Trophoblast cell (in vitro differentiated cells and primary cell): Measurements from ENCODE around the gene TMEM259.

Experiments
- DNase-seq, 2 donors: peaks; one replicate each; pipeline ENCODE4 v3.0.0-alpha.2; 2016
- H2AFZ ChIP-seq: 2 replicates; pipeline ENCODE4 v1.6.1; 2013; ENCODE audit warnings: low read length, moderate library complexity, mild to moderate bottlenecking; ENCODE audit not compliant: insufficient read depth, poor library complexity
- H2AK5ac ChIP-seq: 2 replicates; pipeline ENCODE4 v1.6.1; 2013; ENCODE audit warnings: mild to moderate bottlenecking, low read length
- H2BK120ac ChIP-seq: 2 replicates; pipeline ENCODE4 v1.6.1; 2013; ENCODE audit warnings: low read length, mild to moderate bottlenecking, moderate library complexity; ENCODE audit not compliant: insufficient read depth, poor library complexity
- H2BK12ac ChIP-seq: 2 replicates; pipeline ENCODE4 v1.6.1; 2013; ENCODE audit warnings: mild to moderate bottlenecking, low read length, moderate library complexity
- H2BK5ac ChIP-seq: 2 replicates; pipeline ENCODE4 v1.6.1; 2013; ENCODE audit warnings: low read length, low read depth, moderate library complexity, mild to moderate bottlenecking; ENCODE audit not compliant: poor library complexity
- H3K14ac ChIP-seq: 2 replicates; pipeline ENCODE4 v1.6.1; 2013; ENCODE audit warnings: mild to moderate bottlenecking, low read length
- H3K18ac ChIP-seq: 2 replicates; pipeline ENCODE4 v1.6.1; 2013; ENCODE audit warnings: mild to moderate bottlenecking, low read length
- H3K23ac ChIP-seq: 2 replicates; pipeline ENCODE4 v1.6.1; 2013; ENCODE audit warnings: low read length
- H3K27ac ChIP-seq: 2 replicates; pipeline ENCODE4 v1.5.1; 2013; ENCODE audit warnings: low read depth, mild to moderate bottlenecking, inconsistent platforms, low read length, moderate library complexity
- H3K27me3 ChIP-seq: 2 replicates; pipeline ENCODE4 v1.6.1; 2013; ENCODE audit warnings: inconsistent platforms, mild to moderate bottlenecking, low read length, moderate library complexity; ENCODE audit not compliant: insufficient read depth
- H3K36me3 ChIP-seq, 2 experiments: 1 replicate in 1 of 2; 2 replicates in 1 of 2; pipeline ENCODE4 v1.6.1; 2013; ENCODE audit warnings: low read length in 2 of 2, mild to moderate bottlenecking in 2 of 2, moderate library complexity in 1 of 2; ENCODE audit not compliant: insufficient read depth in 2 of 2, control insufficient read depth in 1 of 2
- H3K4ac ChIP-seq: 2 replicates; pipeline ENCODE4 v1.6.1; 2013; ENCODE audit warnings: low read depth, mild to moderate bottlenecking, low read length, moderate library complexity
- H3K4me1 ChIP-seq, 2 experiments: 1 replicate in 1 of 2; 2 replicates in 1 of 2; pipeline ENCODE4 v1.6.1; 2013; ENCODE audit warnings: low read length in 2 of 2, mild to moderate bottlenecking in 2 of 2, moderate library complexity in 1 of 2; ENCODE audit not compliant: insufficient read depth in 2 of 2, control insufficient read depth in 1 of 2
- H3K4me2 ChIP-seq: 2 replicates; pipeline ENCODE4 v1.6.1; 2013; ENCODE audit warnings: inconsistent platforms, mild to moderate bottlenecking, low read length, moderate library complexity
- H3K4me3 ChIP-seq: 2 replicates; pipeline ENCODE4 v1.5.1; 2013; ENCODE audit warnings: mild to moderate bottlenecking, low read depth, low read length, inconsistent platforms
- H3K79me1 ChIP-seq: one replicate; pipeline ENCODE4 v1.6.1; 2013; ENCODE audit warnings: low read length
- H3K79me2 ChIP-seq: 2 replicates; pipeline ENCODE4 v1.6.1; 2013; ENCODE audit warnings: low read length, mild to moderate bottlenecking; ENCODE audit not compliant: control insufficient read depth, insufficient read depth, poor library complexity
- H3K9ac ChIP-seq: 2 replicates; pipeline ENCODE4 v1.6.1; 2013; ENCODE audit warnings: mild to moderate bottlenecking, low read length
- H3K9me3 ChIP-seq: 2 replicates; pipeline ENCODE4 v1.6.1; 2013; ENCODE audit warnings: low read depth, mild to moderate bottlenecking, control low read depth, inconsistent platforms, low read length; ENCODE audit not compliant: insufficient read depth
- H4K12ac ChIP-seq: 2 replicates; pipeline ENCODE4 v1.6.1; 2013; ENCODE audit warnings: low read depth, mild to moderate bottlenecking, low read length, moderate library complexity
- H4K8ac ChIP-seq: 2 replicates; pipeline ENCODE4 v1.6.1; 2013; ENCODE audit warnings: low read depth, mild to moderate bottlenecking, low read length, moderate library complexity
- H4K91ac ChIP-seq: one replicate; pipeline ENCODE4 v1.6.1; 2013; ENCODE audit warnings: low read depth, mild to moderate bottlenecking, low read length, moderate library complexity
- WGBS: extraction: QIAGEN DNeasy Blood & Tissue Kit; methylation state at CpG from one replicate; pipeline ENCODE4 v1.1.7; 2013; ENCODE audit warnings: missing lambda C conversion rate; ENCODE audit not compliant: insufficient read length, insufficient coverage; ENCODE audit errors: extremely low coverage; 5-methylcytosine and 5-hydroxymethylcytosine counted together

Gene TMEM259

GRCh38 chr19:1018393-1018792, 2.5 kb downstream of the TMEM259 start:
- Histone ChIP-seq H2AK5ac (no peak overlapping the region), H4K8ac (no peak overlapping the region), H3K14ac (no peak overlapping the region), H3K4ac (peak overlapping the region; percentile 44), H3K27me3 (no peaks in the 10 kb centered on the region), H2BK5ac (no peak overlapping the region), H4K12ac (no peak overlapping the region), H4K91ac (no peak overlapping the region), H3K18ac (no peak overlapping the region), H3K9ac (no peak overlapping the region), H3K4me2 (no peak overlapping the region), H3K23ac (no peak overlapping the region), H3K79me2 (peaks cover 48% of the 10 kb centered on the region), H3K4me1 (peaks cover 28 to 41% of the 10 kb centered on the region in 2 experiments), H3K79me1 (peaks cover 9% of the 10 kb centered on the region), H3K9me3 (no peaks in the 10 kb centered on the region), H3K27ac (no peak overlapping the region), H2AFZ (no peak overlapping the region), H2BK12ac (no peak overlapping the region), H2BK120ac (no peak overlapping the region), H3K4me3 (no peak overlapping the region), H3K36me3 (peaks cover 17 to 34% of the 10 kb centered on the region in 2 experiments)
- DNase-seq, result no peak
- no CpG with 5 or more reads among the region's 5 CpGs for WGBS

GRCh38 chr19:1017906-1018305, 3.0 kb downstream of the TMEM259 start:
- Histone ChIP-seq H3K27ac (no peak overlapping the region), H2AK5ac (no peak overlapping the region), H2AFZ (peak overlapping the region; percentile 8), H3K18ac (no peak overlapping the region), H3K79me2 (peaks cover 48% of the 10 kb centered on the region), H3K27me3 (no peaks in the 10 kb centered on the region), H2BK12ac (no peak overlapping the region), H3K4me1 (peaks cover 28 to 41% of the 10 kb centered on the region in 2 experiments), H3K36me3 (peaks cover 22 to 39% of the 10 kb centered on the region in 2 experiments), H4K91ac (no peak overlapping the region), H3K4ac (peak overlapping the region; percentile 44), H3K9ac (no peak overlapping the region), H3K23ac (no peak overlapping the region), H4K12ac (no peak overlapping the region), H3K4me3 (no peak overlapping the region), H4K8ac (no peak overlapping the region), H3K9me3 (no peaks in the 10 kb centered on the region), H3K4me2 (no peak overlapping the region), H3K14ac (no peak overlapping the region), H2BK120ac (no peak overlapping the region), H3K79me1 (peaks cover 9% of the 10 kb centered on the region), H2BK5ac (no peak overlapping the region)
- DNase-seq, result no peak
- WGBS, result no CpG with 5 or more reads among the region's 9 CpGs

GRCh38 chr19:1017115-1017905, 3.6 kb downstream of the TMEM259 start:
- Histone ChIP-seq H2BK120ac (no peak overlapping the region), H3K9ac (no peak overlapping the region), H3K18ac (peak overlapping the region; percentile 54), H4K12ac (peak overlapping the region; percentile 15), H3K4me3 (no peak overlapping the region), H3K4me1 (peaks cover 28 to 41% of the 10 kb centered on the region in 2 experiments), H3K79me1 (peaks cover 9% of the 10 kb centered on the region), H3K27ac (peak overlapping the region; percentile 24), H4K8ac (peak overlapping the region; percentile 47), H2BK12ac (peak overlapping the region; percentile 15), H4K91ac (peak overlapping the region; percentile 37), H3K4me2 (peak overlapping the region; percentile 14), H3K14ac (peak overlapping the region; percentile 12), H2AK5ac (peak overlapping the region; percentile 24), H2AFZ (peak overlapping the region; percentile 8), H2BK5ac (no peak overlapping the region), H3K36me3 (peaks cover 27 to 44% of the 10 kb centered on the region in 2 experiments), H3K27me3 (no peaks in the 10 kb centered on the region), H3K23ac (no peak overlapping the region), H3K4ac (peak overlapping the region; percentile 44), H3K79me2 (peaks cover 48% of the 10 kb centered on the region), H3K9me3 (no peaks in the 10 kb centered on the region)
- WGBS, result no CpG with 5 or more reads among the region's 24 CpGs
- DNase-seq, result no peak

- H4K12ac ChIP-seq, result no peak overlapping the region
- H3K4me2 ChIP-seq, result no peak overlapping the region
- H2BK120ac ChIP-seq, result no peak overlapping the region
- no peak overlapping the region for H3K4me3 ChIP-seq
- H3K27ac ChIP-seq, result peak overlapping the region; percentile 24
- peaks cover 28 to 41% of the 10 kb centered on the region in 2 experiments for H3K4me1 ChIP-seq
- H3K79me2 ChIP-seq, result peaks cover 48% of the 10 kb centered on the region
- H3K79me1 ChIP-seq, result peaks cover 9% of the 10 kb centered on the region
- H3K18ac ChIP-seq, result no peak overlapping the region
- peaks cover 34 to 51% of the 10 kb centered on the region in 2 experiments for H3K36me3 ChIP-seq
- no peaks in the 10 kb centered on the region for H3K27me3 ChIP-seq
- H3K9me3 ChIP-seq, result no peaks in the 10 kb centered on the region
- peak overlapping the region; percentile 44 for H3K4ac ChIP-seq
- H2AFZ ChIP-seq, result no peak overlapping the region
- no peak overlapping the region for H4K8ac ChIP-seq
- no peak overlapping the region for H3K23ac ChIP-seq
- H4K91ac ChIP-seq, result peak overlapping the region; percentile 37
- peak overlapping the region; percentile 15 for H2BK12ac ChIP-seq
- H2AK5ac ChIP-seq, result no peak overlapping the region
- no peak overlapping the region for H3K9ac ChIP-seq
- DNase-seq, result no peak
- no peak overlapping the region for H2BK5ac ChIP-seq
- WGBS, result no CpG with 5 or more reads among the region's 12 CpGs
- H3K14ac ChIP-seq, result no peak overlapping the region
These were observed 4.2 kb downstream of the TMEM259 start for GRCh38 chr19:1016647-1017114.
